ENCODE measurements around the gene ELAPOR2. TPM values are rescaled to one million over a fixed set of nuclear protein-coding genes. Genes with fewer than 3 reads are reported as not detected.

Gene ELAPOR2
- total and polyA plus RNA-seq, 9 of the 15 experiments (the other 6 are each of a cell fraction or from before 2014, with no cell fraction given): 9.2 to 72.0 (median 35.0) TPM

GRCh38 chr7:87013840-87014190, 45.6 kb downstream of the ELAPOR2 start (continued):
- TF ChIP-seq ZNF444 (CRISPR knock-in tag; IDR thresholded peaks at IDR 0.05) (no peak), ZNF134 (CRISPR knock-in tag; conservative IDR thresholded peaks at IDR 0.05) (no peak), TCFL5 (CRISPR knock-in tag; conservative IDR thresholded peaks at IDR 0.05) (no peak), ZFPM2 (CRISPR knock-in tag; IDR thresholded peaks at IDR 0.05) (no peak), HIVEP1 (CRISPR knock-in tag; IDR thresholded peaks at IDR 0.05) (no peak), BRD4 (IDR thresholded peaks at IDR 0.05) (no peak), CC2D1A (IDR thresholded peaks at IDR 0.05) (peak; percentile 44; the same call in 1 of the 2 replicates), ZNF57 (CRISPR knock-in tag; IDR thresholded peaks at IDR 0.05) (no peak), ZNF384 (IDR thresholded peaks at IDR 0.05; ENCODE audit: low read depth, low read length) (peak; percentile 82), MTA2 (IDR thresholded peaks at IDR 0.05; ENCODE audit: low read depth) (no peak), XRCC4 (IDR thresholded peaks at IDR 0.05; ENCODE audit: extremely low read depth, insufficient read depth, insufficient read length) (no peak), CHD2 (IDR thresholded peaks at IDR 0.05; ENCODE audit: low read depth, low read length) (no peak)
- TF ChIP-seq, protein P1, sequence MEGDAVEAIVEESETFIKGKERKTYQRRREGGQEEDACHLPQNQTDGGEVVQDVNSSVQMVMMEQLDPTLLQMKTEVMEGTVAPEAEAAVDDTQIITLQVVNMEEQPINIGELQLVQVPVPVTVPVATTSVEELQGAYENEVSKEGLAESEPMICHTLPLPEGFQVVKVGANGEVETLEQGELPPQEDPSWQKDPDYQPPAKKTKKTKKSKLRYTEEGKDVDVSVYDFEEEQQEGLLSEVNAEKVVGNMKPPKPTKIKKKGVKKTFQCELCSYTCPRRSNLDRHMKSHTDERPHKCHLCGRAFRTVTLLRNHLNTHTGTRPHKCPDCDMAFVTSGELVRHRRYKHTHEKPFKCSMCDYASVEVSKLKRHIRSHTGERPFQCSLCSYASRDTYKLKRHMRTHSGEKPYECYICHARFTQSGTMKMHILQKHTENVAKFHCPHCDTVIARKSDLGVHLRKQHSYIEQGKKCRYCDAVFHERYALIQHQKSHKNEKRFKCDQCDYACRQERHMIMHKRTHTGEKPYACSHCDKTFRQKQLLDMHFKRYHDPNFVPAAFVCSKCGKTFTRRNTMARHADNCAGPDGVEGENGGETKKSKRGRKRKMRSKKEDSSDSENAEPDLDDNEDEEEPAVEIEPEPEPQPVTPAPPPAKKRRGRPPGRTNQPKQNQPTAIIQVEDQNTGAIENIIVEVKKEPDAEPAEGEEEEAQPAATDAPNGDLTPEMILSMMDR (IDR thresholded peaks at IDR 0.05 in 2 of 3, conservative IDR thresholded peaks at IDR 0.05 in 1 of 3; ENCODE audit: insufficient read depth in 2 of 3, low read depth in 1 of 3, low read length in 3 of 3): peak in 1 of 3 experiments; percentile 42; a peak in 3 of 6 replicates
- TF ChIP-seq, protein P2, sequence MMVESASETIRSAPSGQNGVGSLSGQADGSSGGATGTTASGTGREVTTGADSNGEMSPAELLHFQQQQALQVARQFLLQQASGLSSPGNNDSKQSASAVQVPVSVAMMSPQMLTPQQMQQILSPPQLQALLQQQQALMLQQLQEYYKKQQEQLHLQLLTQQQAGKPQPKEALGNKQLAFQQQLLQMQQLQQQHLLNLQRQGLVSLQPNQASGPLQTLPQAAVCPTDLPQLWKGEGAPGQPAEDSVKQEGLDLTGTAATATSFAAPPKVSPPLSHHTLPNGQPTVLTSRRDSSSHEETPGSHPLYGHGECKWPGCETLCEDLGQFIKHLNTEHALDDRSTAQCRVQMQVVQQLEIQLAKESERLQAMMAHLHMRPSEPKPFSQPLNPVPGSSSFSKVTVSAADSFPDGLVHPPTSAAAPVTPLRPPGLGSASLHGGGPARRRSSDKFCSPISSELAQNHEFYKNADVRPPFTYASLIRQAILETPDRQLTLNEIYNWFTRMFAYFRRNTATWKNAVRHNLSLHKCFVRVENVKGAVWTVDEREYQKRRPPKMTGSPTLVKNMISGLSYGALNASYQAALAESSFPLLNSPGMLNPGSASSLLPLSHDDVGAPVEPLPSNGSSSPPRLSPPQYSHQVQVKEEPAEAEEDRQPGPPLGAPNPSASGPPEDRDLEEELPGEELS (CRISPR knock-in tag; IDR thresholded peaks at IDR 0.05; ENCODE audit: borderline replicate concordance): no peak
- TF ChIP-seq, protein P3, sequence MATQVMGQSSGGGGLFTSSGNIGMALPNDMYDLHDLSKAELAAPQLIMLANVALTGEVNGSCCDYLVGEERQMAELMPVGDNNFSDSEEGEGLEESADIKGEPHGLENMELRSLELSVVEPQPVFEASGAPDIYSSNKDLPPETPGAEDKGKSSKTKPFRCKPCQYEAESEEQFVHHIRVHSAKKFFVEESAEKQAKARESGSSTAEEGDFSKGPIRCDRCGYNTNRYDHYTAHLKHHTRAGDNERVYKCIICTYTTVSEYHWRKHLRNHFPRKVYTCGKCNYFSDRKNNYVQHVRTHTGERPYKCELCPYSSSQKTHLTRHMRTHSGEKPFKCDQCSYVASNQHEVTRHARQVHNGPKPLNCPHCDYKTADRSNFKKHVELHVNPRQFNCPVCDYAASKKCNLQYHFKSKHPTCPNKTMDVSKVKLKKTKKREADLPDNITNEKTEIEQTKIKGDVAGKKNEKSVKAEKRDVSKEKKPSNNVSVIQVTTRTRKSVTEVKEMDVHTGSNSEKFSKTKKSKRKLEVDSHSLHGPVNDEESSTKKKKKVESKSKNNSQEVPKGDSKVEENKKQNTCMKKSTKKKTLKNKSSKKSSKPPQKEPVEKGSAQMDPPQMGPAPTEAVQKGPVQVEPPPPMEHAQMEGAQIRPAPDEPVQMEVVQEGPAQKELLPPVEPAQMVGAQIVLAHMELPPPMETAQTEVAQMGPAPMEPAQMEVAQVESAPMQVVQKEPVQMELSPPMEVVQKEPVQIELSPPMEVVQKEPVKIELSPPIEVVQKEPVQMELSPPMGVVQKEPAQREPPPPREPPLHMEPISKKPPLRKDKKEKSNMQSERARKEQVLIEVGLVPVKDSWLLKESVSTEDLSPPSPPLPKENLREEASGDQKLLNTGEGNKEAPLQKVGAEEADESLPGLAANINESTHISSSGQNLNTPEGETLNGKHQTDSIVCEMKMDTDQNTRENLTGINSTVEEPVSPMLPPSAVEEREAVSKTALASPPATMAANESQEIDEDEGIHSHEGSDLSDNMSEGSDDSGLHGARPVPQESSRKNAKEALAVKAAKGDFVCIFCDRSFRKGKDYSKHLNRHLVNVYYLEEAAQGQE (IDR thresholded peaks at IDR 0.05; ENCODE audit: borderline replicate concordance): peak; percentile 21; the same call in 1 of the 2 replicates
- TF ChIP-seq, protein P3 (CRISPR knock-in tag; IDR thresholded peaks at IDR 0.05; ENCODE audit: low read depth): no peak
- TF ChIP-seq, protein P4, sequence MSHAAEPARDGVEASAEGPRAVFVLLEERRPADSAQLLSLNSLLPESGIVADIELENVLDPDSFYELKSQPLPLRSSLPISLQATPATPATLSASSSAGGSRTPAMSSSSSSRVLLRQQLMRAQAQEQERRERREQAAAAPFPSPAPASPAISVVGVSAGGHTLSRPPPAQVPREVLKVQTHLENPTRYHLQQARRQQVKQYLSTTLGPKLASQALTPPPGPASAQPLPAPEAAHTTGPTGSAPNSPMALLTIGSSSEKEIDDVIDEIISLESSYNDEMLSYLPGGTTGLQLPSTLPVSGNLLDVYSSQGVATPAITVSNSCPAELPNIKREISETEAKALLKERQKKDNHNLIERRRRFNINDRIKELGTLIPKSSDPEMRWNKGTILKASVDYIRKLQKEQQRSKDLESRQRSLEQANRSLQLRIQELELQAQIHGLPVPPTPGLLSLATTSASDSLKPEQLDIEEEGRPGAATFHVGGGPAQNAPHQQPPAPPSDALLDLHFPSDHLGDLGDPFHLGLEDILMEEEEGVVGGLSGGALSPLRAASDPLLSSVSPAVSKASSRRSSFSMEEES (CRISPR knock-in tag; IDR thresholded peaks at IDR 0.05): no peak; the same call in 1 of the 2 replicates

All from K562 (cell line).